Nucleus accumbens (tissue), 56 donors: Measurements from ENCODE around the gene ZNF710.

Experiments
- DNase-seq, 56 donors: peaks; one replicate each; lab custom pipeline; 2025; lab: John Stamatoyannopoulos, UW

ZNF710 gene

GRCh38 chr15:90015749-90016148, 14.6 kb downstream of the ZNF710 start:
- DNase-seq = no peak

GRCh38 chr15:90016721-90017120, 15.6 kb downstream of the ZNF710 start:
- no peak for DNase-seq

DNA sequence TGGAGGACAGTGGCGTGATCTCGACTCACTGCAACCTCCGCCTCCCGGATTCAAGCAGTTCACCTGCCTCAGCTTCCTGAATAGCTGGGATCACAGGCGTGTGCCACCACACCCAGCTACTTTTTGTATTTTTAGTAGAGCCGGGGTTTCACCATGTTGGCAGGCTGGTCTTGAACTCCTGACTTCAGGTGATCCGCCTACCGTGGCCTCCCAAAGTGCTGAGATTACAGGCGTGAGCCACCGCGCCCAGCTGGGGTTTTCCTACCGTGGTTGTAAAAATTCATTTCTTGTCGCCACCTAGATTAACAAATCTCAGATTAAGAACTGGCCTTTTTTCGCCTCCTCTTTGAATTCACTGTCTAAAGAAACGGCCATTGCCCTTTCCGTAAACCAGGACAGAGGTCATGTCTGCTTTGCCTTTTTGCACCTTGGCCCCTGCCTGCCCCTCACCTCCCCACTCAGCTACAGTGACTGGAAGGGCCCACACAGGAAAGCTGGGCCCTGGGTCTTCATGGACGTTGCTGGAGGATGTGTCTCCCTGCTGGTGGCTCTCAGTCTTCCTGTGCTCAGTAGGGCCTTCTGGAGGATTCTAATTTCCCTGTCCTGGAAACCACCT, 17.2 kb downstream of the ZNF710 start:
- DNase-seq = no peak

DNA sequence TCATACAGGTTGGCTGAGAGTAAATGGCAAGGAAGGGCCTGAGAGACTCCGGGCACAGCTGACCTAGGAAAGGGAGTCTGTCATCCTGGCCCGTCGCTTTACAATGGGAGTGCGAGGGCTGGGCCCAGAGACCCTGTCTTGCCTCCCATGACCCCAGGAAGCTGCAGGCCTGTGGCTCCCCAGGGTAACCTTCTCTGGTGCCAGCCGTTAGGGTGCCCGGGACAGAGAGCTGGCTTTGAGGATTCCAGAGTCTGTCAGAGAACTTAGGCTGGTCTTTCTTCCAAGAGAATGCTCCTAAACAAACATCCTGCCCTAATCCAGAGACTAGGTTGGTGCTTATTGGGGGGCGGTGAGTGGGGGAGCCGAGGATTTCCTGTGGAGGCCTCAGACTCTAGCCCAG, 18.5 kb downstream of the ZNF710 start:
- no peak for DNase-seq

- peak in 5 of 56 donors; percentile 10 to 37 (median 32) for DNase-seq
Measured at GRCh38 chr15:90020021-90020735, 19.1 kb downstream of the ZNF710 start.

DNA sequence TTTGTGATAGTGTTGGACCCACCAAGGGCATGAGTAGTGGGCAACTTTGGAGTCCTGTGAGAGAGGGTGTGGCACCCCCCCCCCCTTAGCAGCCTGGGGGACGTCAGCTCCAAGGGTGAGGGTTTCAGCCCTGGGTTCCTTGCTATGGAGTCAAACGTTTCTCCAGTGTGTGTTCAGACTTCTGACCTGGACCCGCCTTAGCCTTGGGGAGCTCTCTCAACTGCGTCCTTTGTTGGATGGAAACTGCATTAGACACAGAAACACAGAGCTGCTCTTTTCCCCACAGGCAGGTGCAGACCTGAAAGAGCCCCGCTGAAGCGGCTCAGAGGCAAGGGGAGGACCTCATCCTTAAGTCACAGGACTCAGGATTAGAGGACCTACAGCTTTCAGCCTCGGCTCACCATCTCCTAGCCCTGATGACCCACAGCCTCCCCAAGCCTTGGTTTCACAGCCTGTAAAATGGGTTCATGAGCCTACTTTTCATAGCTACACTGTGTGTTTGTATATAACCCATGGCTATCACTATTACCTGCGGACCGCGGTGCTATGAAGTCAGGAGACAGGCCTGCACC, 19.9 kb downstream of the ZNF710 start:
- no peak for DNase-seq

DNA sequence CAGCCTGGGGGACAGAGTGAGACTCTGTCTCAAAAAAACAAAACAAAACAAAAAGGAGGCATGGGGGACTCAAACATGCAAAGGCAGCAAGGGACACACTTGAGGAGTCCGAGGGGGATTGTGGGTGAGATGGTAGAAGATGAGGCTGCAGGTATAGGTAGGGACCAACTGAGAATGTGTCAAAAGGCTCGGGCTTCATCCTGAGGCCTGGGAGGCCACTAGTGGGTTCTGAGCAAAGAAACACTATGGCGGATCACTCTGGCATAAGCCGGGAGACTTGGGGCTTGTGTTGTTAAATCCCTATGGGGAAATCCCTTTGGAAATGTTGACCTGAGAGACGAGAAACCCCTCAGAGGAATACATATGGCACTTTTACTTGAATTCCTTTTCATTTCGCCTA, 21.2 kb downstream of the ZNF710 start:
- no peak for DNase-seq

- DNase-seq = no peak
Measured at GRCh38 chr15:90022905-90023700, 22.0 kb downstream of the ZNF710 start.

GRCh38 chr15:90024406-90024805, 23.3 kb downstream of the ZNF710 start:
- no peak for DNase-seq

DNA sequence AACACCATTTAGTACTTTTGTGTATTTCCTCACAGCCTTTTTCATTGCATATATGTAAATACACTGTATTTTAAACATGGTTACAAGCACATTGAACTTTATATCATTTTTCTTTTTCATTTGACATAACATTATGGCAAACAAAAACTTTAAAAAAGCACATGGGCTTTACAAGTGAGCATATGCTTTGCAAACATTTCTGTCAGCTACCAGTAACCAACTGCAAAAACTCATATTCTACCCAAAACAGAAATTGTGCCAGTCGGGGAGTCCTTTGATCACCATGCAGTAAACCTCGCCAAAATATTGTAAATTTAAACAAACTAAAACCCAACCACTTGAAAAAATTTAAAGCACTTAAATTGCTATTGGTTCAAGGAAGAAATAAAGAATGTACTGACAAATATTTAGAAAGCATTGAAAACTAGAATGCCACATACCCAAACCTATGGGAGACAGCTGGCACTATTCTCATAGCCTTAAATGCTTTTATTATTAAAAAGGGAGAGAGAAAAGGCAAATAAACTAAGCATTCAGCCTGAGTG, 24.4 kb downstream of the ZNF710 start:
- no peak for DNase-seq

- no peak for DNase-seq
Measured at GRCh38 chr15:90028376-90028944, 27.3 kb downstream of the ZNF710 start.

GRCh38 chr15:90029024-90029423, 27.9 kb downstream of the ZNF710 start:
- no peak for DNase-seq

- no peak for DNase-seq
Measured at GRCh38 chr15:90030376-90030775, 29.3 kb downstream of the ZNF710 start.

DNA sequence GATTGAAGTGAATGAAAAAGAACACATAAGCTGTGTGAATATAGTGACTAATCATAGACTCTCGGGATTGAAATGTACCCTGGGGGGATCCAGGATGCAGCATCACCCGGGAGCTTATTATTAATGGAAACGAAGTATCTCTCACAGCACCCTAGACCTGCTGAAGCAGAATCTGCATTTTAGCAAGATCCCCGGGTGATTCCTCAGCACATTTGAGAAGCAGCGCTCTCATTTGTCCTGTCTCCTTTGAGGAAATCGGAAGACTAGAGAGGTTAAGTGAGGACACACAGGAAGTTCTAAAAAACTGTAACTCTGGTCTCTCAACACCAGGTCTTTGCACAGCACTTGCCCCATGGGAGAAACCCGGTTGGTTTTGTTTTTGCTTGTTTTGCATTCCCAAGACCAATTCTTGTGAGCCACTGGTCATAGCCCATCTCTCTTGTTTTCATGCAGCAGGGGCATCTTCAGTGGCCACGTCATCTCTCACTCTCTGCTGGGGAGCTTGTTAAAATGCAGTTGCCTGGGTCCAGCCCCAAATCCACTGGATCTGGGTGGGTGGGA, 30.2 kb downstream of the ZNF710 start:
- DNase-seq = no peak

DNA sequence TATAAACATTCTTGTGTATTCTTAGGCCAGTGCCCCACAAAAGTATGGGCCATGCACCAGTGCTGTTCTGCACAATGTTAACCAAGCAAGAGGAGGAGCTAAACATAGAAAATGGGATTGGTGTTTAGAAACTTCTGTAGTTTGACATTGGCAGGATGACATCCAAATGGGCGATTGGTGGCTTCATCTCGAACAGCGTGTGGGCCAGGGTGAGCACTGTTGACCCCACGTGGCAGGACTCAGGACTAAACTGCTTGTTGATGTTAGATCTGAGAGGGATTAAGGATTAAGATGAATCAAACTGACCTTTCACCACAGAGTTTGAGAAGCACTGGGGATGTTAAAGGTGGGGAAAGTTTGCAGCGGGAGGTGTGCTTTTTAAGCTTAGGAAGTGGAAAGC, 31.9 kb downstream of the ZNF710 start:
- DNase-seq = no peak

DNA sequence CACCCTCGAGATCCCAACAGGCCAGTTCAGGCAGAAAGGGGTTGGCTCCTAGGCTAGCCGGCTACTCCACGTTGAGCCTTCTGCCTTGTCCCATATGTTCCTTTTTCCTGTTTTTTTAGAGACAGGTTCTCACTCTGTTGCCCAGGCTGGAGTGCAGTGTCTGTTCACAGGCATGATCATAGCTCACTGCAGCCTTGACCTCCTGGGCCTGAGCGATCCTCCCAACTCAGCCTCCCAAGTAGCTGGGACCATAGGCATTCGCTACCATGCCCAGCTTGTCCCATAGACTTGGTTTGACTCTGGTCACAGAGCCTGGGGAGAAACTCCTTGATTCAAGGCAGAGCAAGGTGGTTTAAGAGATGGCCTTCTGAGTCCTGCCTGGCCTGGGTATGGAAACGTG, 32.3 kb downstream of the ZNF710 start:
- no peak for DNase-seq

DNA sequence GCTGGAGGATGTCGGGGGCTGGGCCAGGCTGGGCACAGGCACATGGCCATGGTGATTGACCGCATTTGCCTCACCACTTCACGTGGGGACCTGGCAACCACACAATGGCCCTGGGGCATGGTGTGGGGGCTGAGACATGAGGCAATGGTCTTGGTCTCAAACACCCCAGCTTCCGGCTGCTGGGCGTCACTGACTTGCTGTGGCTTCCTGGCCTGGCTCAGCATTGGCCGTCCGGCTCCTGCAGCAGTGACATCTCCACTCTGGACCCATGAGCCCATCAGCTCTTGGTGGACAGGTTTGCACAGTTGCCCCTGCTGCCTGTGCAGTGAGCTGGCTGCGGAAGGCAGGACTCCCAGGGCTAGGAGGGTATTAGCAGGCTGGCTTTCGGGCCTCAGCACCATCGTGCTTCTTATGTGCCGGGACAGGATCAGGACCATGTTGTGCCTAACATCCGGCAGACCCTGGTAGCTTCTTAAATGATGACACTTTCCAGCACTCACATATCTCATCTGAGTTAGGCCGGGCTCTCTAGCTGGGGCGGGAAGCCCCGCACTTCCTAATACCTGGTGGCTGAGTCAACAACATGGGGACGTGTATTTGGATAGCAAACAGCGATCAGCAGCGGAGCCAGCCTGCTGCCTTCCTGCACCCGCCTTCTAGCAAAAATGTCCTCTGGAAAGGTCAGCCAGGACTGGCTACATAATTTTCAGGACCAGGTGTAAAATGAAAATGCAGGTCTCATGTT, 34.1 kb downstream of the ZNF710 start:
- DNase-seq = peak in 6 of 56 donors; percentile 25 to 51 (median 35)

DNA sequence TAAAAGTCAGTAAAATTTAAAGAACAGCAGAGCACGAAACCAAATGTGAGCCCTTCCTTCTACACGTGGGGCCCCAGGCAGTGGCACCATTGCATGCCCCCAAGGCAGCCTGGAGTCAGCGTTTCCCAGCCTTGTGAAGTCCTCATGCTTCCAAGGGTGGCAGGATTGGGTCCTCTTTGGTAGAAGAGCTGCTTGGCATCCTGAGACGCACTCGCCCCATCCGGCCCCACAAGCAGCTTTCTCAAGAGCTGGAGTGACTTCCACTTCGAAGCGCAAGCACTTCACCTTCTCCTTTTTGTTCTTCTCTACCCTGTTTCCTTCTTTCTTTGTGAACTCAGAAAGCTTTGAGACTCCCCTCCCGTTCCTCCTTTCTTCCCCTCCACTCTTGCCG, 34.7 kb downstream of the ZNF710 start:
- DNase-seq = peak in 2 of 56 donors; percentile 38 to 43

DNA sequence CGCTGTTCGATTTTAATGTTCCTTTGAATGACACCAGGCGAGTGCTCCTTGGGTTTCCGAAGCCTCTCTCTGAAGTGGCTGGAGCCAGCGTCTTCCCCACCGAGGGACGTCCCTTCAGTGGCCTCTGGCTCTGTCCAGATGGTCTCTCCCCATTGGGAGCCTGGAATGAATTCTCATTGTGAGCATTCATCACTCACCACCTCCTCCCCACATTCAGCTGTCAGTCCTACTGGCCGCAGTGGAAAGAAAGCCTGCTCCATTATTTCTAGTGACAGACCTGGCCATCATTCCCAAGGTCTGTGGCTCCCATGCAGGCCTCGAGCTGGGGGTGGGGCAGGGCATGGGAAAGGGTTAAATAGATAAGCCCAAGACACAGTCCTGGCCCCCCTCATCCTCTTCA, 35.2 kb downstream of the ZNF710 start:
- DNase-seq = no peak
